NCI-H2107 treated with DMSO at 0.1 percent for 48 hours (cell line): Measurements from ENCODE around the gene RPAP3.

Source experiments
- DNase-seq: peaks from one replicate; lab custom pipeline; 2025; ENCODE audit not compliant: unreplicated experiment; lab: John Stamatoyannopoulos, UW

RPAP3 gene

GRCh38 chr12:47722941-47723631, 17.3 kb upstream of the RPAP3 start:
- no peak for DNase-seq

DNA sequence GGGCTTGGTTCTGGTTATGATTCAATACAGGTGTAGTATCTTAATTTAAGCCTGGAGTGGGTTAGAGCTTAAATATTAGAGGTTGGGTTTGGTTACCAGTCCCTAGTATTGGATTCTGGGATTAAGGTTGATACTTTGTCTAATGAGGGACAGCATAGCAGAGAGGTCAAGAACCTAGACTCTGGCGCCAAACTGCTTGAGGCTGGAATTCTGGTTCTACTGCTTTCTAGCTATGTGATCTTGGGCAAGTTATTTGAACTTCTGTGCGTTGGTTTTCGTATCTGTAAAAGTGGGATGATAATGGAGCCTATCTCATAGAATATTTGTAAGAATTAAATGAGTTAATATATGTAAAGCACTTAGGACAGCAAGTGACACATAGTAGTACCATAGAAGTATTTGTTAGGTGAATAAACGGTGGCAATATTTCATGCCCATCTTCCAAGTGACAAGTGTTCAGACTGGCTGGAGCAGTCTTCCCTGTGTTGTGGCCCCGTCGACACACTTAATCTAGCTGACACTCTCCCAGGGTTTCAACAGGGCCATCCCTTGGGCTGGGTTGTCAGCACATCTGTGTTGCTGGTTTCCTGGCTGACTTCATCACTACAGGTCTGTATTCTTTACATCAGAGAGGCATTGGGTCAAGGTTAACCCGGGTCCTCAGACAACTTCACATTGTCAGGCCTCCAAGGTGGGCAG, 16.5 kb upstream of the RPAP3 start:
- no peak for DNase-seq

DNA sequence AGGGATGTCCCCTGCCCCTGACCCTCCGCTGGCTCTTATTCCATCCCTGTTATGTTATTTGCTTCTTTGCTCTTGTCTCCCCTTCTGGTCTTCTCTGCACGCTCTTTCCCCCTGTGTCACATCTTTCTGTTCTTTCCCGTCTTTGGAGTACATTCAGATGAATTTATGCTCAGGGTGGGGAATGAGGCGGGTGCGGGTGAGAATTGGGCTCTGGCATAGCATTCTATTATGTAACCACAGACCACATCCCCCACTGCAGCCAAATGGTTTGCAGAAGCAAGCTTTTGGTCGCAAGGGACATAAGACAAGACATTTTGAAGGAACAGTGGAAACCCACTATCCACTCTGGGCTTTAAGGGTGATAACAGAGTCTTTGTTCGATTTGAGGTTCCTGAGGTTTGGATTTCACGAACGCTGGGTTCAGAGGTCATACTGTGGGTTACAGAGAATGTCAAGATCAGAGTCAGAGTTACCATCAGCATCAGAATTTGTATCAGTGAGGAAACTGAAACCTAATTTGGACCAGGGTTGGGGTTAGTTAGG, 15.7 kb upstream of the RPAP3 start:
- no peak for DNase-seq

GRCh38 chr12:47718531-47718930, 12.7 kb upstream of the RPAP3 start:
- DNase-seq = no peak

GRCh38 chr12:47717443-47718193, 11.8 kb upstream of the RPAP3 start:
- DNase-seq = peak; percentile 65

- no peak for DNase-seq
Measured at GRCh38 chr12:47717046-47717442, 11.2 kb upstream of the RPAP3 start.

GRCh38 chr12:47715877-47716548, 10.2 kb upstream of the RPAP3 start:
- no peak for DNase-seq

DNA sequence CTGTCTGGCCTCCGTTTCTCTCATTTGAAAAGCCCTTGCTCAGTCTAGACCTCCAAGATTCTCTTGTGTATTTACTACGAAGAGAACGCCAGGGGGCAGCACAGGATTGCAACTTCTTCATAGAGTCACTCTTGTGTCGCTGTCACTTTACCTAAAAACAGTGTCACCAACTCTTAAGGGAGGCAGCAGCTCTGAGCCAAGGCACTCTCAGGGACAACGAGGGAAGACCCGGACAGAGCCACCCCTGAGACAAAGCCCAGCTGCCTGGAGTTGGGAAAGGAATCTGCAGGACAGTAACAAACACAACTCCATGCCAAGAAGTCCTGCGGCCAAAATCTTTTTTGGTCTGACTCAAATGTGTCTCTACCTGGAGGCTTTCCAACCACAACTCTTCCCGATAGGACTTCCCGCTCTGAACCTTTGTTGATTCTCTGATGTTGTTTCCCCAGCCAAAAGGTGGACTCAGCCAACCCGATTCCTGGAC, 9.6 kb upstream of the RPAP3 start:
- DNase-seq = peak; percentile 89

GRCh38 chr12:47714826-47715386, 9.1 kb upstream of the RPAP3 start:
- DNase-seq = no peak

DNA sequence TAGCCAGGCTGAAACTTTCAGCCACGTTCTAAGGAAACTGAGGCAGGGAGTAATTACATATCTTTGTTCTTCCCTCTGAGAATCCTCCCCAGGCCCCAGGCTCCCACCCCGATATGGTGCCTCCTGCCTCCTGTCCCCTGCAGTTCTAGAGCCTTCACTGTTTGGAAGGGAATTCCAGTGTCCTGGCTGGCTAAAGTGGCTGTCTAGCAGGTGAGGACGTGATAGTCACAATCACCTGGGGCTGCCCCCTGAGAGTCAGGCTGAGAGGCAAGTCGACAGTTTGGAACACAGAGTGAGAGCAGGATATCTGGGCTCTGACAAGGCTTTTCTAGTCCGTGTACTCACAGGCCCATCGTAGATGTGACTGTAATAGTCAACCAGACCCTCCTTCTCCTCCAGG, 6.3 kb upstream of the RPAP3 start:
- no peak for DNase-seq

DNA sequence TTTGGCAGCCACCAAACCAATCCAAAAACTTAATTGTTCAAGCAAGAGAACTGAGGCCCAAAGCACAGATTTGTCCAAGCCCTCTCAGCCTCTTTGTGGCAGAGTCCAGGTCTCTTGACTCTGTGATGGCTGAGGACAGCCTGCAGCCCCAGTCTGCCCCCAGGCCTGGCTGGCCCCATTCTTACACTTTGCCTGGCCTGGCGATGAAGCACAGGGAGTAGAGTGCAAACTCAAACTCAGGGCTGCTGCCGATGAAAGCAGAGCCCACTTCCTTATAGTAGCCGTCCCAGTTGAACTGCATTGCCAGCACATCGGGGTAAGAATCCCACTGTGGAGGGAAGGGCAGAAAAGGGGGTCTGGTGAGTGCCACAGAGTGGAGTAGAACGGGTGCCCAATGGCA, 5.6 kb upstream of the RPAP3 start:
- no peak for DNase-seq

DNA sequence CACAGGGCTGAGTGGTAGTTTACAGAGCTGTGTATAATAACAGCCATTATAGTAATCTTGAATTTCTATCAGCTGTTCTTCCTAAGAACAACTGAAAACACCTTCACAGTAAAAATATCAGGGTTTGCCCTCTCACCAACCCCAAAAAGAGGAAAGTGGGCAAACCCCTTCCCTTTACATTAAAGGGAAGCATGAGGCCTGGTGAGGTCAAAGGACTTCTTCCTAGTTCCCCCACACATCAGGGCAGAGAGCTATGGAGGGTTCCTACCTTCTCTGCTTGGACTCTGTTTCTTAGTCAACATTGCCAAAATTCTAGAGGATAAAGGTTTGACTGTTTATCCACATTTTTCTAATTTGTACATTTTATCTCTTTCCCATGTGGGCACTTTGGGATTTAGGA, 4.4 kb upstream of the RPAP3 start:
- no peak for DNase-seq

DNA sequence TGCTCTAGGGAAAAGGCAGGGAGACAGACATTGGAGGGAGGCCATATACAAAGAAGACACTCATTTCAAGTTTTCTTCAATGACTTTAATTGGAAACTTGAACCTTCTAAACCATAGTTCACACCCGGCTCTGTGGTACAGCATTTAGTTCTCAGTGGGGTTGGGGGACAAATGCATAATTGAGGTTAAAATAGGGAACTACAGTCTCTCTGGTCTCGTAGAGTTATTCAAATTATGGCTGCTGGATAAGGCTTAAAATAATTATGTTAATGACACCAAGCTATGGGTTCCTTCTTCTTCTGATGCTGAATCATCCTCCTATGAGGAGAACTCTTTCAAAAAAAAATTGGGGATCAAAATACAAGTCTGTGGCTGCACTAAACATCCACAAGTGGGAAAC, 3.8 kb upstream of the RPAP3 start:
- DNase-seq = no peak

- DNase-seq = no peak
Measured at GRCh38 chr12:47709237-47709636, 3.4 kb upstream of the RPAP3 start.

- DNase-seq = no peak
Measured at GRCh38 chr12:47707905-47708543, 2.2 kb upstream of the RPAP3 start.

DNA sequence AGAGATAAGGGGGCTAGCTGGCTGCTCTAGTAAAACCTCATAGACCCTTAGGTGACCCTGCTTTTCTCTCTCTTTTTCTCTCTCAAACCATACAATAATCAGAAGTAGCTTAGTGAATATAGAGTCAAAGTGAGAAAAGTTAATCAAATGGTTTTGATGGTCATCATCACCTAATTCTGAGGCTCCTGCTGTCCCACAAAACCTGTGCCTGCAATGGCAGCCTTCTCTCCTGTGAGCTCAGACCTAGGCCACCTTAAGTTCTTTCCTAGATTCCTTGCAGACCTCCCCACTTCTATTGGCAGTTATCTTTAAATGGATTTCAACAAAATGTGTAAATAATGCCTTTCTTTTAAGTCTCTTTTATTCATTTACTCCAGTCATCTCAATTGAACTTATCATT, 1.5 kb upstream of the RPAP3 start:
- no peak for DNase-seq

- no peak for DNase-seq
Measured at GRCh38 chr12:47705229-47705565, 633 bp downstream of the RPAP3 start.

DNA sequence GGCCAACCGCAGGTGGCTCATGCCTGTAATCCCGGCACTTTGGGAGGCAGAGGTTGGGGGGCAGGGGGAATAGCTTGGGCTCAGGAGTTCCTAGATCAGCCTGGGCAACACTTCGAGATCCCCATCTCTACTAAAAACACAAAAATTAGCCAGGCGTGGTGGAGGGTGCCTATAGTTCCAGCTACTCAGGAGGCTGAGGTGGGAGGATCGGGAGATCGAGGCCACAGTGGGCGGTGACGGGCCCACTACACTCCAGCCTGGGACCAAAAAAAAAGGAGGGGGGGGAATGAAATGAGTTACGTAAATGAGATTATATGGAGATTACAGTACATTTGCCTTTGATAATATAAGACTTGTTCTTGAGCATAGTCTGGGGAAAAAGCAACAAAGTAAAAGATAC, 1.1 kb downstream of the RPAP3 start:
- DNase-seq = no peak

DNA sequence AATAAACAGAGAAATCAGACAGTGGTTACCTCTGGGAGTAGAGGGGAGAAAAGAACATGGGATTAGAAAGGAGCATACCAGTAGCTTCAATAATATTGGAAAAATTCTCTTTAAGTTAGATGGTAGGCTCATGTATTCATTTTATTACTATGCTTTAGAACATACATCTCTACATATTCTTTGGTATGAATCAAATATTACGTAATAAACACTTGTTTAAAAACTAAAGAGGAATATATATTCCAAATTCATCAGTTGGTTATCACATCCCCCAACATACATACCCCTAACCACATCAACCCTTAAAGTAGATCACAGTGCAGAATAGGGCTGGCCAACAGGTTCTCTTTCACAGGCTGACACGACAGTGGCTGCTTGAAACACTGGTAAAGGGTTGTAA, 5.6 kb downstream of the RPAP3 start:
- DNase-seq = no peak

DNA sequence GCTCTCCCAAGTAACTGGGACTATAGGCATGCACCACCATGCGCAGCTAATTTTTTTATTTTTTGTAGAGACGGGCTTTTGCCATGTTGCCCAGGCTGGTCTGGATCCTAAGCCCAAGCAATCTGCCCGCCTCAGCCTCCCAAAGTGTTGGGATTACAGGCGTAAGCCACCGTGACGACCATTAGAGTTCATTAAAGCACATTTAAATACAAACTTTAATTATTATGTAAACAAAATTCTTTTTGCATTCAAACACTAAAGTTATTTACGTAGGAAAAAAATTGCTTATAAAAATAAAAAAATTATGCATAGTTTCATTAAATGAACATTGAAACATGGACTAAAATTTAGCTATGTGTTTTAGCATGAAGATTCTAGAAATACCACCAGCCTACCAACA, 7.2 kb downstream of the RPAP3 start:
- DNase-seq = no peak

DNA sequence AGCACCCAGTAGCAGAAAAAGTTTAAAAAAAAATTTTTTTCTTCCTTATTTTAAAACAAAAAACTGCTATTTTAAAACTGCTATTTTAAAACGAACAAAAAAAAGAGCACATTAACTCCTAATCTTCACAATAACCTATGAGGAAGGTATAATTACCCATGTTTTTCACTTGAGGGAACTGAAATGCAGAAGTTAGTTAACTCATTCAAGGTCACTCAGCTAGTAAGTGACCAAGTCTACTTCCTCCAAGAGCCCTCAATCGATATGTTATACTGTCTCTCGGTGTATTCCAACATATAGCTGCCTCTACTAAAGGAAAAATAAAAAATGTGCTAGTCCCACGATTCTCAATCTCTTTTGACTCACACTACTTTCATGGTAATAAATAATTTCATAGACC, 7.8 kb downstream of the RPAP3 start:
- no peak for DNase-seq
